Measurements from ENCODE around the gene GFM1.

DNA sequence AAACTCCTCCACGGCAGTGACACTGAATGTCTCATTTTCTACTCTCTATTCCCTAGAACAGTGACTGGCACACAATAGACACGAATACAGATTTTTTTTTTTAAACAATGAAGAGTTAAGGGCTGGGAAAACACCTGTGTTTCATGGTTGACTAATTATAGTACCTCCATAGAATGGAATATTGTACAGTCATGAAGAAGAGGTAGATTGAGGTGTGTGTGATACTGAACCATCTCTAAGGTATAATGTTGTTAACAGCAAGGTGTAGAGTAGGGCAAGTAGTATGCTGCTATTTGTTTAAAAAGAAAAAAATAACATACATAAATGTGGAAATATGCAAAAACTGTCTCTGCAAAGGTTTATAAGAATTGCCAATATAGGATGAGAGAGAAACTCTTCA is 93.1 kb downstream of the GFM1 start:
- TF ChIP-seq, protein P1, sequence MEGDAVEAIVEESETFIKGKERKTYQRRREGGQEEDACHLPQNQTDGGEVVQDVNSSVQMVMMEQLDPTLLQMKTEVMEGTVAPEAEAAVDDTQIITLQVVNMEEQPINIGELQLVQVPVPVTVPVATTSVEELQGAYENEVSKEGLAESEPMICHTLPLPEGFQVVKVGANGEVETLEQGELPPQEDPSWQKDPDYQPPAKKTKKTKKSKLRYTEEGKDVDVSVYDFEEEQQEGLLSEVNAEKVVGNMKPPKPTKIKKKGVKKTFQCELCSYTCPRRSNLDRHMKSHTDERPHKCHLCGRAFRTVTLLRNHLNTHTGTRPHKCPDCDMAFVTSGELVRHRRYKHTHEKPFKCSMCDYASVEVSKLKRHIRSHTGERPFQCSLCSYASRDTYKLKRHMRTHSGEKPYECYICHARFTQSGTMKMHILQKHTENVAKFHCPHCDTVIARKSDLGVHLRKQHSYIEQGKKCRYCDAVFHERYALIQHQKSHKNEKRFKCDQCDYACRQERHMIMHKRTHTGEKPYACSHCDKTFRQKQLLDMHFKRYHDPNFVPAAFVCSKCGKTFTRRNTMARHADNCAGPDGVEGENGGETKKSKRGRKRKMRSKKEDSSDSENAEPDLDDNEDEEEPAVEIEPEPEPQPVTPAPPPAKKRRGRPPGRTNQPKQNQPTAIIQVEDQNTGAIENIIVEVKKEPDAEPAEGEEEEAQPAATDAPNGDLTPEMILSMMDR (IDR thresholded peaks at IDR 0.05), result no peak
- no peak for TF ChIP-seq EP300 (IDR thresholded peaks at IDR 0.05; ENCODE audit: low read depth)
- no peak for TF ChIP-seq POLR2A (IDR thresholded peaks at IDR 0.05)
- no peak for TF ChIP-seq POLR2AphosphoS5 (IDR thresholded peaks at IDR 0.05)

Measured in transverse colon (tissue), 4 donors.